ENCODE measurements around the gene VPS39.
A peak's percentile ranks its signal among the peaks of the same experiment; 100 is the strongest.

Gene VPS39

DNA sequence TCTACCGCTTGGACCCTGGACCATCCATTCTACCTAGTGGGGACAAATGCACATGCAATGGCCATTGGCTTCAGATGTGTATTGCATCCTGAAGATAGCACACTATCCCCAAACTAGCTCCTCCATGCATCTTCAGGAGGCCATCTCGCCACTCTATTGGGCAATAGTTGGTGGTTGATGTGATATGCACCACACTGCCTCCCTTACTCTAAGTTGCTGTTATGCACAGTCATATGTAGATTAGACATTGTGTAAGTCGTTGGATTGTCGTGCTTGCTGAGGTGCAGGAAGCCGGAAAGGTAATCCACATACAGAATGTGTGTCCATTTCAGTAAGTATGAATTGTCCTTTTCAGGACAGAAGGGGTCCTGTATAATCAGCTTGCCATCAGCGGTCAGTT lies 87.1 kb downstream of the VPS39 start:
- Histone ChIP-seq H3K4me1 (ENCODE audit: control insufficient read depth, low read length) (peaks cover 21% of the 10 kb centered on the region), H3K36me3 (ENCODE audit: control insufficient read depth, low read length) (no peaks in the 10 kb centered on the region), H3K9me2 (replicated peaks; ENCODE audit: control insufficient read depth, low read length) (no peaks in the 10 kb centered on the region)

DNA sequence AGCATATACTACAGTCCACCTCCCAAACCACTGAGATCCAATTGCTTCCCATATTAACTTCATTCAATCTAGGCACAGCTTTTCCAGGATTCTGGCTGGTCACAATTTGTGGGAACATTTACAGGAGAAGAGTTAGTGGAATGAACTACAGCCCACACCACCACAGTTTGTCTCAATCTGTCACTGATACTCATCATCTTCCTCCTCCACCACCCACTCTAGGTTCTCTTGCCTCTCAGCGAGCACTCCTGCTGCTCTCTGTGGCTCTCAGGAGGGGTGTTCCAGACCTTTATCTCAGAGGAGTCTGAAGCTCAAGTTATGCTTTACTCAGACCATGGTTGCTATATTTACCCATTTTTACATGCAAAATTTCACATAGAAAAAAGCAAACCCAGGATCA lies 87.8 kb downstream of the VPS39 start:
- no peak overlapping the region for H3K4me2 ChIP-seq (ENCODE audit: low read length)
- no peaks in the 10 kb centered on the region for H4K20me1 ChIP-seq (ENCODE audit: control insufficient read depth, insufficient read depth, low read depth, low read length)

More for the DNA sequence above, 87.1 kb downstream of the VPS39 start:
- Histone ChIP-seq H4K20me1 (ENCODE audit: control insufficient read depth, insufficient read depth, low read depth, low read length) (no peaks in the 10 kb centered on the region), H3K4me3 (ENCODE audit: low read length) (no peak overlapping the region), H3K27me3 (ENCODE audit: control insufficient read depth, low read length) (no peaks in the 10 kb centered on the region; the same call in 1 of the 2 replicates), H3K27ac (ENCODE audit: low read depth, low read length) (no peak overlapping the region), H3K79me2 (ENCODE audit: control insufficient read depth, low read length) (no peaks in the 10 kb centered on the region), H3F3A (ENCODE audit: control insufficient read depth, insufficient read depth) (no peaks in the 10 kb centered on the region), H3K9me3 (ENCODE audit: control insufficient read depth, insufficient read depth, low read length) (no peaks in the 10 kb centered on the region), H3K4me2 (ENCODE audit: low read length) (no peak overlapping the region)
- TF ChIP-seq, protein P1, sequence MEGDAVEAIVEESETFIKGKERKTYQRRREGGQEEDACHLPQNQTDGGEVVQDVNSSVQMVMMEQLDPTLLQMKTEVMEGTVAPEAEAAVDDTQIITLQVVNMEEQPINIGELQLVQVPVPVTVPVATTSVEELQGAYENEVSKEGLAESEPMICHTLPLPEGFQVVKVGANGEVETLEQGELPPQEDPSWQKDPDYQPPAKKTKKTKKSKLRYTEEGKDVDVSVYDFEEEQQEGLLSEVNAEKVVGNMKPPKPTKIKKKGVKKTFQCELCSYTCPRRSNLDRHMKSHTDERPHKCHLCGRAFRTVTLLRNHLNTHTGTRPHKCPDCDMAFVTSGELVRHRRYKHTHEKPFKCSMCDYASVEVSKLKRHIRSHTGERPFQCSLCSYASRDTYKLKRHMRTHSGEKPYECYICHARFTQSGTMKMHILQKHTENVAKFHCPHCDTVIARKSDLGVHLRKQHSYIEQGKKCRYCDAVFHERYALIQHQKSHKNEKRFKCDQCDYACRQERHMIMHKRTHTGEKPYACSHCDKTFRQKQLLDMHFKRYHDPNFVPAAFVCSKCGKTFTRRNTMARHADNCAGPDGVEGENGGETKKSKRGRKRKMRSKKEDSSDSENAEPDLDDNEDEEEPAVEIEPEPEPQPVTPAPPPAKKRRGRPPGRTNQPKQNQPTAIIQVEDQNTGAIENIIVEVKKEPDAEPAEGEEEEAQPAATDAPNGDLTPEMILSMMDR (IDR thresholded peaks at IDR 0.05; ENCODE audit: low read depth, low read length, poor library complexity, severe bottlenecking): no peak
- TF ChIP-seq EZH2phosphoT487 (IDR thresholded peaks at IDR 0.05; ENCODE audit: borderline replicate concordance, low read length): no peak

DNA sequence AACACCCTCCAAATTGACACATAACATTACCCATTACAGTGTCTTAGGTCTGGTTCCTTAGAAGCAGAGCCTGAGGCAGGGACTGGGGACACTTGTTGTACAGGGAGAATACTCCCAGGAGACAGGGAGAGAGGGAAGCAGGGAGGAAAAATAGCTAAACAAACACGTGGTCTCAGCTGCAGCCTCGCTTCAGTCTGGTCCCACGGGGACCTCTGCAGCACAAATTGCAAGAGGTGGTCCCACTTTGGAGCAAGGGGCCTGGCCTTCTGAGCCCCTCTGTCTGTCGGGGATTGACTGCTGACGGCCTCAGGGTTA lies 88.7 kb downstream of the VPS39 start:
- Histone ChIP-seq H3K79me2 (ENCODE audit: control insufficient read depth, low read length) (no peaks in the 10 kb centered on the region), H3K4me1 (ENCODE audit: control insufficient read depth, low read length) (peaks cover 21% of the 10 kb centered on the region), H3K4me2 (ENCODE audit: low read length) (peak overlapping the region; percentile 51), H3F3A (ENCODE audit: control insufficient read depth, insufficient read depth) (no peaks in the 10 kb centered on the region; the same call in 1 of the 2 replicates), H4K20me1 (ENCODE audit: control insufficient read depth, insufficient read depth, low read depth, low read length) (no peaks in the 10 kb centered on the region), H3K9me3 (ENCODE audit: control insufficient read depth, insufficient read depth, low read length) (no peaks in the 10 kb centered on the region), H3K9me2 (replicated peaks; ENCODE audit: control insufficient read depth, low read length) (no peaks in the 10 kb centered on the region), H3K27ac (ENCODE audit: low read depth, low read length) (no peak overlapping the region), H3K4me3 (ENCODE audit: low read length) (peak overlapping the region; percentile 47; the same call in 1 of the 2 replicates), H3K36me3 (ENCODE audit: control insufficient read depth, low read length) (no peaks in the 10 kb centered on the region), H3K27me3 (ENCODE audit: control insufficient read depth, low read length) (peaks cover 6% of the 10 kb centered on the region)
- TF ChIP-seq, protein P1 (IDR thresholded peaks at IDR 0.05; ENCODE audit: low read depth, low read length, poor library complexity, severe bottlenecking): no peak
- TF ChIP-seq EZH2phosphoT487 (IDR thresholded peaks at IDR 0.05; ENCODE audit: borderline replicate concordance, low read length): no peak

More for the DNA sequence above, 87.8 kb downstream of the VPS39 start:
- no peak overlapping the region for H3K27ac ChIP-seq (ENCODE audit: low read depth, low read length)
- H3K4me1 ChIP-seq (ENCODE audit: control insufficient read depth, low read length): peaks cover 21% of the 10 kb centered on the region
- H3K27me3 ChIP-seq (ENCODE audit: control insufficient read depth, low read length): peaks cover 2% of the 10 kb centered on the region; the same call in 1 of the 2 replicates
- no peaks in the 10 kb centered on the region for H3F3A ChIP-seq (ENCODE audit: control insufficient read depth, insufficient read depth)
- no peaks in the 10 kb centered on the region for H3K9me2 ChIP-seq (replicated peaks; ENCODE audit: control insufficient read depth, low read length)
- no peaks in the 10 kb centered on the region for H3K36me3 ChIP-seq (ENCODE audit: control insufficient read depth, low read length)
- H3K4me3 ChIP-seq (ENCODE audit: low read length): no peak overlapping the region
- no peaks in the 10 kb centered on the region for H3K9me3 ChIP-seq (ENCODE audit: control insufficient read depth, insufficient read depth, low read length)
- TF ChIP-seq, protein P1 (IDR thresholded peaks at IDR 0.05; ENCODE audit: low read depth, low read length, poor library complexity, severe bottlenecking): no peak
- TF ChIP-seq EZH2phosphoT487 (IDR thresholded peaks at IDR 0.05; ENCODE audit: borderline replicate concordance, low read length): no peak
- H3K79me2 ChIP-seq (ENCODE audit: control insufficient read depth, low read length): no peaks in the 10 kb centered on the region
